GM12878 (cell line): Measurements from ENCODE around the gene PSAPL1. TPM values are rescaled to one million over a fixed set of nuclear protein-coding genes. Genes with fewer than 3 reads are reported as not detected.

Experiments used
- ATAC-seq: fragments of 200-7000 bp; cut with Tn5 transposase; 3 replicates; pipeline ENCODE4 v1.9.1; 2020; ENCODE audit warnings: mild to moderate bottlenecking, moderate library complexity
- BruUV-seq: library from RNA; stranded (reverse); fragments of 400-500 nt; replicated peaks from 2 replicates; lab custom pipeline; 2021; lab: Mats Ljungman, UMichigan
- CTCF ChIA-PET: fragments of 300-600 bp; sonication (Branson Sonifier 250); formaldehyde crosslinking; extraction: SDS; loops from one replicate; lab custom pipeline; 2021; ENCODE audit warnings: inconsistent platforms; lab: Yijun Ruan, JAX
- POLR2A ChIA-PET: fragments of 350-600 bp; formaldehyde crosslinking; extraction: SDS; loops from one replicate; lab custom pipeline; 2021; ENCODE audit warnings: inconsistent platforms; lab: Charles Lee
- RAD21 ChIA-PET: fragments of 300-600 bp; sonication (Branson Sonifier 250); formaldehyde crosslinking; loops from one replicate; lab custom pipeline; 2023; ENCODE audit warnings: antibody characterized with exemption; ENCODE audit not compliant: unreplicated experiment; lab: Charles Lee
- SMC1A ChIA-PET: fragments of 300-600 bp; sonication (Branson Sonifier 250); formaldehyde crosslinking; loops from one replicate; lab custom pipeline; 2023; ENCODE audit not compliant: unreplicated experiment, uncharacterized antibody; lab: Charles Lee
- DNase-seq: peaks from one replicate; pipeline ENCODE4 v3.0.0-alpha.2; 2011; ENCODE audit warnings: low read depth, low spot score
- FAIRE-seq: peaks from 3 replicates; lab custom pipeline; 2011; peaks lifted over from hg19 to GRCh38; lab: Jason Lieb, UNC
- H2AFZ ChIP-seq: 2 replicates; pipeline ENCODE4 v1.6.0; 2011; ENCODE audit warnings: low read depth, low read length, control low read depth; ENCODE audit not compliant: control insufficient read depth
- H3K27ac ChIP-seq: 2 replicates; pipeline ENCODE4 v1.5.1; 2011; ENCODE audit warnings: control low read depth; ENCODE audit not compliant: control insufficient read depth, insufficient read depth
- H3K27me3 ChIP-seq, 2 experiments: replicated peaks in 1 of 2; 2 replicates each; pipeline versions ENCODE4 v1.6.0 to v1.6.1; 2011; ENCODE audit warnings: low read length in 1 of 2; ENCODE audit not compliant: control insufficient read depth in 2 of 2, insufficient read depth in 2 of 2
- H3K36me3 ChIP-seq, 2 experiments: 2 replicates each; pipeline ENCODE4 v1.5.1; 2011; ENCODE audit warnings: low read length in 1 of 2; ENCODE audit not compliant: control insufficient read depth in 2 of 2, insufficient read depth in 2 of 2
- H3K4me1 ChIP-seq: 2 replicates; pipeline ENCODE4 v1.6.1; 2011; ENCODE audit warnings: mild to moderate bottlenecking, low read length, moderate library complexity, mixed read lengths; ENCODE audit not compliant: control insufficient read depth, insufficient read depth
- H3K4me2 ChIP-seq: 2 replicates; pipeline ENCODE4 v1.6.0; 2011; ENCODE audit warnings: control low read depth; ENCODE audit not compliant: control insufficient read depth, insufficient read depth
- H3K4me3 ChIP-seq: fragments of 200-600 bp; sonication (generic); 2 replicates; pipeline ENCODE4 v1.5.1; 2016
- H3K79me2 ChIP-seq: 2 replicates; pipeline ENCODE4 v1.6.0; 2011; ENCODE audit warnings: low read length; ENCODE audit not compliant: control insufficient read depth, insufficient read depth
- H3K9ac ChIP-seq: 2 replicates; pipeline ENCODE4 v1.8.0; 2011; ENCODE audit warnings: low read length, control low read depth, mixed read lengths; ENCODE audit not compliant: control insufficient read depth, insufficient read depth
- H3K9me3 ChIP-seq: replicated peaks from 3 replicates; pipeline ENCODE4 v1.5.1; 2011; ENCODE audit warnings: mild to moderate bottlenecking, low read length; ENCODE audit not compliant: control insufficient read depth, insufficient read depth
- H4K20me1 ChIP-seq: 2 replicates; pipeline ENCODE4 v1.6.0; 2011; ENCODE audit not compliant: control insufficient read depth, insufficient read depth
- BCLAF1 ChIP-seq: fragments of 450-650 bp; IDR thresholded peaks from 2 replicates; pipeline ENCODE4 v1.6.1; 2017; ENCODE audit warnings: antibody characterized with exemption, mild to moderate bottlenecking, moderate library complexity
- E4F1 ChIP-seq: fragments of 450-650 bp; IDR thresholded peaks from 2 replicates; pipeline ENCODE4 v1.6.1; 2018; ENCODE audit warnings: borderline replicate concordance, mild to moderate bottlenecking; ENCODE audit not compliant: partially characterized antibody
- JUNB ChIP-seq: IDR thresholded peaks from 2 replicates; pipeline ENCODE4 v1.6.1; 2016; ENCODE audit warnings: antibody characterized with exemption, mild to moderate bottlenecking
- MTA2 ChIP-seq: fragments of 450-650 bp; IDR thresholded peaks from 2 replicates; pipeline ENCODE4 v1.6.1; 2016; ENCODE audit warnings: low read depth, mild to moderate bottlenecking, moderate library complexity
- SMARCA5 ChIP-seq: fragments of 450-650 bp; IDR thresholded peaks from 2 replicates; pipeline ENCODE4 v1.6.1; 2017; ENCODE audit warnings: mild to moderate bottlenecking
- SP1 ChIP-seq: IDR thresholded peaks from one replicate; pipeline ENCODE4 v1.6.1; 2011; ENCODE audit warnings: low read depth, low read length
- WGBS: methylation state at CpG from one replicate; pipeline ENCODE4 v1.1.6; 2016; ENCODE audit warnings: low lambda C conversion rate; ENCODE audit not compliant: insufficient replicate concordance, insufficient coverage; ENCODE audit errors: missing lambda C conversion rate; 5-methylcytosine and 5-hydroxymethylcytosine counted together
- in situ Hi-C: fragments of 300-500 bp; cut with MboI; formaldehyde crosslinking; loops from 9 replicates; pipeline ENCODE4 v1.14.3; 2018; ENCODE audit warnings: mixed read lengths
- intact Hi-C: fragments of 100-400 bp; cut with micrococcal nuclease; formaldehyde crosslinking; loops from one replicate; pipeline ENCODE4 v1.14.2; 2022; ENCODE audit not compliant: unreplicated experiment
- polyA plus RNA-seq, 11 experiments: library from polyadenylated mRNA; depleted of rRNA in 4 of 11; unstranded in 6 of 11; stranded (reverse) in 5 of 11; fragments of >200 nt; fragmentation: Nextera tagmentation in 4 of 11; fragmentation: Illumina TruSeq in 1 of 11; extraction: Ambion mirVana in 4 of 11; extraction: Trizol in 1 of 11; gene quantifications; 1 replicate in 1 of 11; 2 replicates in 10 of 11; pipeline versions ENCODE4 v1.2.1 to v1.2.3, GENCODE V29; 2011 to 2016; ENCODE audit warnings: inconsistent platforms in 2 of 11, missing spikeins in 2 of 11, low read depth in 1 of 11
- total RNA-seq, 4 experiments: library from RNA; depleted of rRNA in 3 of 4; stranded (reverse); fragments of >200 nt in 3 of 4; fragmentation: Illumina TruSeq in 1 of 4; extraction: Trizol in 1 of 4; gene quantifications; 2 replicates each; pipeline versions ENCODE4 v1.2.1 to v1.2.3, GENCODE V29; 2013 to 2021

Gene PSAPL1
- total and polyA plus RNA-seq, 10 of the 15 experiments (the other 5 are each of a cell fraction or from before 2014, with no cell fraction given): not detected

- Histone ChIP-seq H3K36me3 (no peaks in the 10 kb centered on the region), H3K4me3 (no peak overlapping the region), H3K27ac (no peak overlapping the region), H2AFZ (no peak overlapping the region), H3K4me1 (no peaks in the 10 kb centered on the region), H3K9me3 (no peaks in the 10 kb centered on the region), H4K20me1 (no peaks in the 10 kb centered on the region), H3K27me3 (no peaks in the 10 kb centered on the region; a peak in 1 of 4 replicates), H3K79me2 (no peaks in the 10 kb centered on the region), H3K4me2 (no peak overlapping the region), H3K9ac (no peak overlapping the region)
- no TSS peak for BruUV-seq
- DNase-seq: no peak
- in situ Hi-C loops: no loop called here
- ChIA-PET RAD21 (no interaction called here), POLR2A (no interaction called here), CTCF (interaction anchor here (0.6 kb wide), 1 partner anchor 457 kb away, joined by 4 read pairs; no protein-coding TSS in a partner anchor), SMC1A (no interaction called here)
- no peak for FAIRE-seq
- WGBS: 32% methylated on average over 16 of the region's 17 CpGs
- no peak for ATAC-seq
- no peak for TF ChIP-seq JUNB
- no peak for TF ChIP-seq MTA2
- no peak for TF ChIP-seq SMARCA5
- TF ChIP-seq E4F1: no peak
- TF ChIP-seq SP1: no peak
- TF ChIP-seq BCLAF1: no peak
- intact Hi-C loops: no loop called here
Measured at GRCh38 chr4:7430965-7431695, 3.6 kb downstream of the PSAPL1 start.
